GM21619 (cell line): Measurements from ENCODE around the gene GMCL1.
A peak's percentile ranks its signal among the peaks of the same experiment; 100 is the strongest.

Experiments used
- ATAC-seq: cut with Tn5 transposase; IDR thresholded peaks from one replicate; pipeline ENCODE4 v1.9.1; 2021; ENCODE audit not compliant: unreplicated experiment

GMCL1 gene, protein sequence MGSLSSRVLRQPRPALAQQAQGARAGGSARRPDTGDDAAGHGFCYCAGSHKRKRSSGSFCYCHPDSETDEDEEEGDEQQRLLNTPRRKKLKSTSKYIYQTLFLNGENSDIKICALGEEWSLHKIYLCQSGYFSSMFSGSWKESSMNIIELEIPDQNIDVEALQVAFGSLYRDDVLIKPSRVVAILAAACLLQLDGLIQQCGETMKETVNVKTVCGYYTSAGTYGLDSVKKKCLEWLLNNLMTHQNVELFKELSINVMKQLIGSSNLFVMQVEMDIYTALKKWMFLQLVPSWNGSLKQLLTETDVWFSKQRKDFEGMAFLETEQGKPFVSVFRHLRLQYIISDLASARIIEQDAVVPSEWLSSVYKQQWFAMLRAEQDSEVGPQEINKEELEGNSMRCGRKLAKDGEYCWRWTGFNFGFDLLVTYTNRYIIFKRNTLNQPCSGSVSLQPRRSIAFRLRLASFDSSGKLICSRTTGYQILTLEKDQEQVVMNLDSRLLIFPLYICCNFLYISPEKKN

DNA sequence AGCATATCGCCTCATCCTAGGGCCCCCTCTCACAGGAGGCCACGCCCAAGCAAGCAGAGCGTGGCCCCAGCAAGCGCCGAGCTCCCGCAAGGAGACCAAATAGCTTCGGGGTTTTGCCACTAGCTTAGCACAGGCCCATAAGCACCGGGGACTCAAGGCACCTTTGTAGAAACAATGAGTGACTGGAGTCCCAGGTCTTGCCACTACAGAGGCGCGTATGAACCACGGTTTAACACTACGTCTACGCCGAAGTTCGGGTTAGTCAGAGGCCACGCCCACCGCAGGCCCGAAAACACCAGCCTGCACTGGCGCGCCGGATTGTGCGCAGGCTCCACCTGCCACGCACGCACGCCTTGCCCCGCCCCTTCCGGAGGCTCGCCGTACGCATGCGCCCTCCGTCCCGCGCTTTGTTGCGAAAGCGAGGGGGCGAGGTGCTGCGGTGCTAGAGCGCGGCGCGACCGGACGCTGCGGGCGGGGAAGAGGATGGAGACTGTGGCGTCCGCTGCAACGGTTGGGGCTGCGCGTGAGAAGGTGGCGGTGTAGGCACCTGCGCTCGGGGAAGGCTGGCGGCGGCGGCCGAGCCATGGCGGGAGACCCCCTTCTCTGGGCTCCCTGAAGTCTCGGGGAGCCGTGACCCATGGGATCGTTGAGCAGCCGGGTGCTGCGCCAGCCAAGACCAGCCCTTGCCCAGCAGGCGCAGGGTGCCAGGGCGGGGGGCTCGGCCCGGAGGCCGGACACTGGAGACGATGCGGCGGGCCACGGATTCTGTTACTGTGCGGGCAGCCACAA lies at the start of gene GMCL1:
Gene GMCL1, plus strand, starts transcription at position 405 of the 789 bp plus-strand sequence. Its CDS starts 233 bp downstream, at position 638.
- peak; percentile 85 for ATAC-seq

DNA sequence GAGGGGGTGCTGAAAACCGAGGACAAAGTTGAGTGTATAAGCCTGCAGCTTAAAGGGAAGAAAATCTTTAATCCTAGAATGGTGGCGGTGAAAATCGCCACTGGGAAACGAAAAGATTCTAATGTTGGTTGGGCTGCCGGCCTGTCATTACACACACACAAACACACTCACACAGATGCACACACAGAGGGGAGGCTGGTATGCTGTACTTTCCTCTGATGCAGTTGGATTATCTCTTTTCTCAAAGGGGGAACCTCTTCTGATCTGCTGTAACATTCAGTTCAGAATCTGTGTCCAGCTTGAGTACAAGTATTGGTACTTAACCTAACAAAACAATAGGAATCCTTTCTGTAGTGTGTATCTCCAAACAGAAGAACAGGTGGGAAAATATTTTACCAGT lies 48.5 kb upstream of the GMCL1 start:
- ATAC-seq: no peak

DNA sequence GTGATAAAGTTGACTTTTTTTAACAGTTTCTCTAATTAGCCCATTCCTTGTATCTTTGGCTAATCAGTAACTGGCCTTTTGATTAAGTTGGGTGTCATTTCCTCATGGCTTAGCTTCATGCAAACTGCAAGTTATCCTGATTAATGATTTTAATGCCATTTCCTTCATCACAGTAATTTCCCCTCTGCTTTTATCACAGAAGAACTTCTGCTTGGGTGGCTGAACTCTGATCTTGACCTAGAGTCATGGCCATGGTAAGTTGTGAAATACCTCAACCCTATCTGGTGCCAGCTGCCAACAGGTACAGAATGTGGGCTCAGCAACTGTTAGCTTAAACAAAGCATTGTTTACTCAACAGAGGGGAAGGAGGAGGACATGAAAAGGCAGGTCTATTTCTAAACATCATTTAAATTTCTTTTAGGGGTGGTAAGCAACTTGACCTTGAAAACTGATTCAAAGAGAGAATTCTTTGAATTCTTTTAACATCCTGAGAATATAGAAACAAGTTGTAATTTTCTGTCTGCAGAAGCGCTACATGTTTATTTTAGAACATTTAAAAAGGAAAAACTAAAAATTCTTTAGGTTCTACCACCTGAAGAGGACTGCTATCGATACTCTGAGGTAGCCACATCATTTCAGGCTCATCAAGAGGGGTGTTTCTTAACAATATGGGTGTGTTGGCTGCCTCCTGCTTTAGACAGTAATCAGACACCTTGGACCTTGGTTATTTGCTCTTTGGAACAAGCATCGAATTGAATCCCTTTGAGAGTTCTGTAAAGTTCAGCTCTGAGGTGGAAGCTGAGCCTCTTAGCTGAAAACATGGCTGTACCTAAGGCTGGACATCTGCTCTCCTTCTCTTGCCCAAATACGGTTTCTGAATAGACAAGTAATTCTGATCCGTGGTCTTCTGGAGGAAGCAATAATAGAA lies 47.9 kb upstream of the GMCL1 start:
- ATAC-seq: no peak

DNA sequence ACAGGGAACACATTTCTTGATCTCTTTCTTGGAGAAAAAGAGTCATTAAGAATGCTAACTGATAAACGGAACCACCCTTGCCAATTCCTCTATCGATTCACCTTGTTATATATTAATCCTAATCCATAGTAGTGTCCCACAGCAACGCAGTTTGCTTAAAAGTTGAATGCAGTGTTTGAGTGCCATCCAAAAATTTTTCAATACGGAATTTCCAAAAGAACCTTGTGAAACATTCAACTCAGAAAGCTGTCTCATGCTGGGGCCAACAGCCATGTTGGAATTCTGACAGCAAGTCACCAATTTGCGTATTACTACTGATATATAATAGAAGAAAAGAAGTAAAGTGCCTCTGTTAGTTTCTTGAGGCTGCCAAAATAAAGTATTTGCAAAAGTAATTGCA lies 45.2 kb upstream of the GMCL1 start:
- ATAC-seq: no peak

DNA sequence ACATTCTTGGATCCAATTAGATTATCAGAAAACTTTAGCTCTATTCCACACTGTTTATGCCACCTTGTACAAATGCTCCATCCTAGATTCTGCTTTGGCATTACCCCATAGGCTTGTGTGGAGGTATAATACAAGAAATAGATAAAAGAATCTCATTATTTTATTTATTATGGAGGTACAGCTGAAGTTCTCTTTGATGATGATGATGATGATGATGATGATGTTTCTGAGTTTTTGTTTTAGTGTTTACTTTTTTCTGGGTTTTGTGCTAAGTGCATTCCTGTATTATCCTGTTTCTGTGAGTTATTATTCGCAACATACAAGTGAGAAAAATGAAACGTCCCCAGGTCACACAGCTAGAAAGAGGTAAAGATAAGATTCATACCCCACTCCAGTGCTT lies 44.1 kb upstream of the GMCL1 start:
- no peak for ATAC-seq

DNA sequence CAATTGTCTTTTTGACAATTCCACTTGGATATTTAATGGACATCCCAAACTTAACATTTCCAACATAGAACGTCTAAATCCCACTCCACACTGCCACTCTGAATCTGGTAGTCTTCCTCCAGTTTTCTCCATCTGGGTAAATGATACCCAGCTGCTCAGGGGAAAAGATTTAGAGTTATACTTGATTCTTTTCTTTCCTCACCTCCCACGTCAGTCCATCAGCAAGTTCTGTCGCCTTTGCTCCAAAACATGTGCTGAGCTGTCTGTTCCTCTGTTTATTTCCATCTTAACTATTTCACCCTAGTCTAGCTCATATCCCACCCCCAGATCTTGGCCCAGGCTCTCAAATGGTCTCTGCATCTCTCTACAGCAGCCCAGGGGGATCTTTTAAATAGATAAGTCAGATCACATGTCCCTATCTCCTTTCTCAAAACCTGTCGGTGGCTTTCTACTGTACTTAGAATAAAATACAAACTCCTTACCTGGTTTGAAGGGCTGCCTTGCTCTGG lies 43.4 kb upstream of the GMCL1 start:
- ATAC-seq: no peak

DNA sequence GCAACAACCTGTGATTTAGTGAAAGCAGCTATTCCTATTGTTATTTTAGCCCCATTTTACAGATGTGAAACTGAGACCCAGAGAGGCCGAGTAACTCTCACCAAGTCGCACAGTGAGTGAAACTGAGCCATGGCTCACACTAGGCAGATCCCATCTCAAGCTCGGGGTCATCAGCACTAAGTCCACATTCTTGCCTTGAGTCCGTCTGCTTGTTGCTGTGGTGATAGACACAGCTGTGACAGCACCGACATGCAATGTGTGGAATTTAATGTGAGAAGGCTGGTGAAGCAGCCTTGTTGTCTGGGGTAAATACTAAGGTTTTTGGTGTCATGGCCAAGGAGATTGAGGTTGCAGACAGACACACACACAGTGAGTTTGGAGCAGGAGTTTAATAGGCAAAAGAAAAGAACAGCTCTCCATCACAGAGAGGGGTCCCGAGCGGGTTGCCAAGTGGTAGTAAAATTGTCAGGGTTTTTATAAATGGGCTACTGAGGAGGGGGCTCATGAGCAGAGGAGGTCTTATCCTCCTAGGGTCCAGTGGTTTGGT lies 40.2 kb upstream of the GMCL1 start:
- peak; percentile 62 for ATAC-seq

DNA sequence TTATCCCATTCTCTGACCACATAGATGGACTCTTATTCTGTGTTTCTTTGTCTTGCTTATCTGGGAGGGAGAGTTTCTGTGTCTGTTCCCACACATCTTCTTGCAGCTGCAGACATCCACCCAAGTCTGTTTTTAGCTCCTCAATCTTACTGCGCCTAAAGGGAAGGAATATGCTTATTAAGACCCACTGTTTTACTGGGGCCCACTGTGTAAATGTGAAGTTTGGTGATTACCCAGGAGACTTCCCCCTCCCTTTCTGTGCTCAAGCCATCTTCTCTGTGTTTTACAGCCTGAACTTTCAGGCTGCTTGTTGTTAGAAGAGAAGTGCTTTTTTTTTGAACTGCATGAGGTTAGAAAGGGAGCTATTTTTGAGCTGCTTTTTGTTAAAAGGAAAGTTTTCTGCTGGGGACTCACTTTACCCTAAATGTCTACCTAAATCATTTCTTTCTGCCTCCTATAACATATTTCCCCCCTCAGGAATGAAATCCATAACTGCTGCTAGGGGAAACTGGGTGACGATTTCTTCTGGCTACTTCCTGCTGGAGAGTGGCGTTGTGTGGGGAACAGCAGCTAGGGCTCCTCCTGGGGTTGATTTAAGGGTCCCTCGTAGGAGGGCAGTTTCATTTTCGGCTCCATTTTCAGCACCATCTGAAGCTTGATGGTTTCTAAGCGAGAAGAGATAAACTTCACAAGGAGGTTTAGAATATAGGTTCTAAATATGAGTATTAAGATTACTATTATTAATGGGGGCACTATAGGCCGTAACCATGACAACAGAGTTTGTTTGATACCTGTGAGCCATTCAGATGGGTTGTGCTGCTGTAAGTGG lies 39.5 kb upstream of the GMCL1 start:
- ATAC-seq: peak; percentile 41

DNA sequence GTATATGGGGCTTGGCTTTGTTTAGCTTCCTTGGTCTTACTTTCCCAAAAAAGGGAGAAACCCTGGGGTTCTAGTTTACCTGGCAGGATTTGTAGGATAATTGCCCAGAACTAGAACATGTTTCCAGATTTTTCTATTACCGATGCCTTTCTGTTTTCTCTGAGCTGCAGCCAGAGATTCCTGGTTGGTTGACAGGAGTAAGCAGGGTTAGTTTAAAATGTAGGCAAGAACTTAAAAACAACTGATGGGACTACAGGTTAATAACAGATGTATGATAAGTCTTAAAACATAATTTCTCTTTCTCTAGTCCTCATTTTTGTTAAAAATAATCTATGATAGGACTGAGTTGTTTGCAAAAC lies 38.9 kb upstream of the GMCL1 start:
- no peak for ATAC-seq

DNA sequence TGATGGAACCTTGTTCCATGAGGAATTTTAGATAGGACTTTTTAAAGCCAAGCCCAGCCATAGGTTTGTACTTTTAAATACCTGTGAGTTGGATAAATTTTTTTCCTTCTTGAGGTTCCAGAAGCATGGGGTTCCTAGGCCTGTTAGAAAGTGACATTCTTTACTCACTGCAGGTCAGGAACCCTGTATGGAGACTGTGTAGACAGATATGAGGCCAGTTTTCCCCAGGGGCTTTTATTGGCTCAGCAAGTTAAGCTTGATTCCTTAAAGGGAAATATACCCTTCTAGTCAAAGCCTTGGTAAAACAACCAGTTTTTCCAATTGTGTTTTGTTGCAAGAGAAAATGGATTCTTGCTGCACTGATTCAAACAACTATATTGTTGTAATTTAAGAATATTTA lies 38.4 kb upstream of the GMCL1 start:
- ATAC-seq: no peak

DNA sequence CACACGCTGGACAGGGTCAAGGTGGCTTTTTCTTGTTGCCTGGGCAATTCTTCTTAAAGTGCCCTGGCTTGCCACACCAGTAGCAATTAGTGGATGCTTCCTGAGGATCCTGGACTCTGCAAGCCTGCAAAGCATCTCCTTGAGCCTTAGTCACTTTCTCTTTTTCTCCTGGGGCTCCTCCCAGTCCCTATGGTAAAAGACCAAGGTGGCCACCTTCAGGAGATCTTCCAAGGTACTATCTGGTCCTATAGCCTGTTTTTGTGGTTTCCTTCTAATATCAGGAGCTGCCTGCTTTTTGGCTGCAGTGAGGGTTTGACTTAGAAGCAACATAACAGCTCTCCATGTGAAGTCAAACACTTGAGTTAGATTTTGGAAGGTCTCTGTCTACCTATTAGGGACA lies 33.3 kb upstream of the GMCL1 start:
- no peak for ATAC-seq

DNA sequence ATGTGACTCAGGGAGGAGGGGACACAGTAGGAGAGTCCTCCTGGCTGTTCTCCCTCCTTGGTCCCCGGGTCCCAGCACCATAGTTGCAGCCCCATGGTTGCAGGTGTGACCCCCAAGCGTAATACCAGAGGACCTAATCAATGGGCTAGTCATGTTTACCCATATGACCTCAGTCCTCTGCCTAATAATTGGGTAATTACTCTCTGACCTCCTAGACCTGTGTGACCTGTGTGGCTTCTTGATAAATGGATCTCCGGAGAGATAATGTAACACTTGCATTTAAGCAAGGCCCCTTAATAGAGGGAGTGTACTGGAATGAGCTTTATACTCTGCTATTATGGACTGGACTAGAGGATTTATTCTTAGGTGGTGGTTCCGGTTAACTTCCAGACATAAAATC lies 32.2 kb upstream of the GMCL1 start:
- ATAC-seq: no peak

DNA sequence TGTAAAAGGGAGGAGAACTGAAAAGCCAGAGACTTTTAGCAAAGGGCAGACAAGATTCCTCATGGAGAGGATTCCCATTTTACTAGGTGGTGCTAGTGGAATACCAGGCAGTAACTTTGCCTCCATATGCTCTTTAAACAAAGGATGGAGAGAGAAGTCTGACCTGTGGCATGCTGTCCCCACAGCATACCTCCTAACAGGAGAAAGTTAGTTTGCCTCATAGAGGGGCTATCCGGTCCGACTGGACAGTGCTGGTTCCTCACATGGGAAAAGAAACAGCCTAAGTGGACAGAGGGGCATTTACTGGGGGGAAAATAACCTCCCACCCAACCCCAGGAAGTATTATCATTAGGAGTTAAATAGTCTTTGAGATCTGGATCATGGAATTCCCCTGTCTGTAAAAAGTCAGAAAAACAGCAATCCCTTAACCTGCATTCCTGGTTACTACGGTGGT lies 31.6 kb upstream of the GMCL1 start:
- no peak for ATAC-seq

DNA sequence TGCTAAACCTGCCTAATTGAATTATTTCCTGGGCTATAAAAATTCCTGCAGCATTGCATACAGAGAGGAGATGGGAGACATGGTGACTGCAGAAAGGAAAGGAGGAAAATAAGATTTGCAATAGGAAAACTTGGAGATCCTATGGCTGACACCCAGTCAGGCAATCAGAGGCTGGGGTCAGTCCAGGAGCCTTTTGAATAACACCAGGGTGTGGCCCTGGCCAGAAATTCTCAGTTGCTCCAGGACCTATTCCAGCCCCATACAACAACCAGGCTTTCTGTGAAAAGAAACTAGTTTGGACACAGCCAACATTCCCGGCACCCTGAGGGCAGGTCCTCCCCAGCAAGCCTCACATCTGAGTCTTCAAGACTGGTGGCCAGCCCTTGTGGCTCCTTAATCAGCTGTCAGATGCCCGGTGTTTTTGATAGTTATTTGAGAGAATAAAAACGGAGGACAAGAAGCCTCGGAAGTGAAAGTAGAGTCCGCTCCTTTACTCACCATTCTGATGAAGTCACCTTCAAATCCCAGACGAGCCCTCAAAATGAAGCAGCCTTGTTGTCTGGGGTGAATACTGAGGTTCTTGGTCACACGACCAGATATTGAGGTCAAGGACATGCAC lies 31.1 kb upstream of the GMCL1 start:
- ATAC-seq: no peak

DNA sequence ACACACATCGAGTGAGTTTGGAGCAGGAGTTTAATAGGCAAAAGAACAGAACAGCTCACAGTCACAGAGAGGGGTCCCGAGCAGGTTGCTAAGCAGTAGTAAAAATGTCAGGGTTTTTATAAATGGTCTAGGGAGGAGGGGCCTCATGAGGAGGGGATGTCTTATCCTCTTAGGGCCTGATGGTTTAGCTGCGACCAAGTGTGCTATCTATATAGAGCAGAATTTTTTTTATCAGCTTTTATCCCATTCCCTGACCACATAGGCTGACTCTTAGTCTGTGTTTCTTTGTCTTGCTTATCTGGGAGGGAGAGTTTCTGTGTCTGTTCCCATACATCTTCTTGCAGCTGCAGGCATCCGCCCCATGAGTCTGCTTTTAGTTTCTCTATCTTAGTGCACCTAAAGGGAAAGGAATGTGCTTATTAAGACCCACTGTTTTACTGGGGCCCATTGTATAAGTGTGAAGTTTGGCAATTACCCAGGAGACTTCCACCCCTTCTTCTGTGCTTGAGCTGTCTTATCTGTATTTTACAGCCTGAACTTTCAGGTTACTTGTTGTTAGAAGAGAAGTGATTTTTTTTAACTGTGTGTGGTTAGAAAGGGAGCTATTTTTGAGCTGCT lies 30.4 kb upstream of the GMCL1 start:
- no peak for ATAC-seq

DNA sequence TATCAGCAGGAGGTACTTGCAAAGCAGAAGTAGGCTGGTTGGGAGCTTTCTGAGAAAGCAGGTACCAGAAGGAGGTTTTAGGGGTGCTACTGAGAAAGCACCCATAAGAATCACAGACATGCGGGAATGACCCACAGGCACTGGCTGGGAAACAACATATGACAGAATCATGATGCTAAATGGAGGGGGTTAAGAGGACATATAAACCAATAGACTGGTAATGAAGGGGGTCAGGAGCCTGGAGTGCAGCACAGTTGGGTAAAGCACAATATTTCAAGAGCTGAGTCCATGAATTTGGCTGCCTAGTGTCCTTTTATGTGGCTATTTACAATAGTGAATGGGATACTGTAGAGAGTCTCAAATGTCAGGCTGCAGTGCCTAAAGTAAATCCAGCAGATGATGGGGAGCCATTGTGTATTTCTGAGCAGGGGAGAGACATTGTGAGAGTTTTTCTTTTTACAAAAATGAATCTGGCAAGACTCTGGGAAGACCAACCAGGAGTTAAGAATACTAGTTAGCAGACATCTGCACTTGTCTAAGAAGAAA lies 27.6 kb upstream of the GMCL1 start:
- no peak for ATAC-seq

DNA sequence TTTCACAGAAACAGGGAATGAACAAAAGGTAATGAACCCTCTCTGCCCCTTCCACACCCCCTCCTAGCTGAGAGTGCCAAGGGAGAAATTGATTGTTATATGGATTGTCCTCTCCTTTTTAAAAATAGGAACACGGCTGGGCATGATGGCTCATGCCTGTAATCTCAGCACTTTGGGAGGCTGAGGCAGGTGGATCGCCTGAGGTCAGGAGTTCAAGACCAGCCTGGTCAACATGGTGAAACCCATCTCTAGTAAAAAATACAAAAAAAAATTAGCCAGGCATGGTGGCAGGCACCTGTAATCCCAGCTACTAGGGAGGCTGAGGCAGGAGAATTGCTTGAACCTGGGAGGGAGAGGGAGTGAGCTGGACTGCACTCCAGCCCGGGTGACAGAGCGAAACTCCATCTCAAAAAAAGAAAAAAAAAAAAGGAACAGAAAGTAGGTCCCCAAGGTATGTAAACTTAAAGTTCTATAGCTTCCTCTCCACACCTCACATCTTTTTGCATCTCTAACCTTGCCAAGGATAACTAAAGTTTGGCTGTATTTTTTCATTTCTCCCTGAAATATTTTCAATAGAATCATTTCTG lies 26.6 kb upstream of the GMCL1 start:
- ATAC-seq: peak; percentile 62

DNA sequence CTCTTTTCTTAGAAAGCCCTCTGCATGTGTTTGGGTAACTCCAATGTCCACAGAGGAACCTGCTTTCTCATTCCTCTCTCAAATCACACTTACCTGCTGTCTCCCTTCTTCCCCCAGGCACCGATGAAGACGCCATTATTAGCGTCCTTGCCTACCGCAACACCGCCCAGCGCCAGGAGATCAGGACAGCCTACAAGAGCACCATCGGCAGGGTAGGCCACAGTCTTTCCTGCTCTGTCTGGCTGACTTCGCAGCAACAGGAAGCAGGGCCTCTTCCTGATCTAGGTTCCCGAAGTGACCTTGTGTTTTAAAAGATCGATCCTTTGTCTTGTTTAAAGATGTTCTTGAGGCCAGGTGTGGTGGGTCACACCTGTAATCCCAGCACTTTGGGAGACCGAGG lies 25.0 kb upstream of the GMCL1 start:
- ATAC-seq: no peak
